Measurements from ENCODE around the gene GDPGP1. TPM values are rescaled to one million over a fixed set of nuclear protein-coding genes. Genes with fewer than 3 reads are reported as not detected.
"Not testable (repeated sequence)": the region's sequence is repeated elsewhere in the genome, so short reads cannot be mapped to it uniquely, and the experiment has no call there.

The GDPGP1 gene
- total RNA-seq, 2 donors from 2014 or later, result 14.4 to 18.6 TPM

- H3K27ac ChIP-seq, result no peak overlapping the region
- no peak for TF ChIP-seq CTCF (IDR thresholded peaks at IDR 0.05)
- no peaks in the 10 kb centered on the region for H3K27me3 ChIP-seq
- H3K4me3 ChIP-seq, result no peak overlapping the region
- H3K36me3 ChIP-seq, result no peaks in the 10 kb centered on the region
- H3K4me1 ChIP-seq, result no peaks in the 10 kb centered on the region
- H3K9me3 ChIP-seq, result no peaks in the 10 kb centered on the region
- DNase-seq, result no peak
- no peak overlapping the region for H3K9ac ChIP-seq (ENCODE audit: low read depth in 2 of 2, low read length in 2 of 2)
- intact Hi-C loops (cut with DNase I), result no loop called here
These were observed 53.1 kb downstream of the GDPGP1 start for GRCh38 chr15:90287101-90287500.

- no peaks in the 10 kb centered on the region for H3K27me3 ChIP-seq
- no peaks in the 10 kb centered on the region for H3K9me3 ChIP-seq
- no peak overlapping the region for H3K27ac ChIP-seq
- no peak overlapping the region for H3K9ac ChIP-seq (ENCODE audit: low read depth in 2 of 2, low read length in 2 of 2)
- no peaks in the 10 kb centered on the region for H3K4me1 ChIP-seq
- intact Hi-C loops (cut with DNase I), result no loop called here
- H3K4me3 ChIP-seq, result no peak overlapping the region
- DNase-seq, result no peak
- no peak for TF ChIP-seq CTCF (IDR thresholded peaks at IDR 0.05)
- H3K36me3 ChIP-seq, result no peaks in the 10 kb centered on the region
These were observed 53.9 kb downstream of the GDPGP1 start for GRCh38 chr15:90287946-90288345.

GRCh38 chr15:90291679-90292356, 57.8 kb downstream of the GDPGP1 start:
- intact Hi-C loops (cut with DNase I), result no loop called here
- TF ChIP-seq CTCF (IDR thresholded peaks at IDR 0.05), result no peak
- H3K9me3 ChIP-seq, result no peaks in the 10 kb centered on the region
- H3K36me3 ChIP-seq, result no peaks in the 10 kb centered on the region
- H3K4me3 ChIP-seq, result no peak overlapping the region
- DNase-seq, result peak; percentile 53
- no peaks in the 10 kb centered on the region for H3K4me1 ChIP-seq
- no peaks in the 10 kb centered on the region for H3K27me3 ChIP-seq
- no peak overlapping the region for H3K9ac ChIP-seq (ENCODE audit: low read depth in 2 of 2, low read length in 2 of 2)
- H3K27ac ChIP-seq, result no peak overlapping the region

- H3K9me3 ChIP-seq; H3K9ac ChIP-seq (ENCODE audit: low read depth in 2 of 2, low read length in 2 of 2); H3K36me3 ChIP-seq; H3K4me1 ChIP-seq; H3K27ac ChIP-seq; H3K27me3 ChIP-seq; intact Hi-C loops (cut with DNase I): not testable (repeated sequence)
- TF ChIP-seq CTCF (IDR thresholded peaks at IDR 0.05), result peak; percentile 92
- peak overlapping the region; percentile 10 for H3K4me3 ChIP-seq
- DNase-seq, result peak; percentile 93
These were observed 59.2 kb downstream of the GDPGP1 start for GRCh38 chr15:90293040-90293810.

- DNase-seq, result no peak
- Histone ChIP-seq H3K4me1 (no peaks in the 10 kb centered on the region), H3K27me3 (no peaks in the 10 kb centered on the region), H3K9me3 (no peaks in the 10 kb centered on the region), H3K9ac (ENCODE audit: low read depth in 2 of 2, low read length in 2 of 2) (peak overlapping the region in 1 of 2 donors; percentile 26), H3K4me3 (no peak overlapping the region), H3K27ac (no peak overlapping the region), H3K36me3 (no peaks in the 10 kb centered on the region)
- intact Hi-C loops (cut with DNase I), result no loop called here
- no peak for TF ChIP-seq CTCF (IDR thresholded peaks at IDR 0.05)
These were observed 60.1 kb downstream of the GDPGP1 start for GRCh38 chr15:90294159-90294558.

Measured in colonic mucosa (tissue), 4 donors.